Measurements from ENCODE around the gene LRP2BP. TPM values are rescaled to one million over a fixed set of nuclear protein-coding genes. Genes with fewer than 3 reads are reported as not detected.

Gene LRP2BP
- 1 to 10 TPM in 4 of 5 experiments, under 1 TPM in 1; 0.82 to 2.4 (median 1.7) TPM for total RNA-seq
- polyA plus RNA-seq = under 1 TPM; 0.58 to 0.79 TPM
- 3.9 reads per million, percentile 20 among the genes with 10 or more reads in this experiment for total RNA-seq

DNA sequence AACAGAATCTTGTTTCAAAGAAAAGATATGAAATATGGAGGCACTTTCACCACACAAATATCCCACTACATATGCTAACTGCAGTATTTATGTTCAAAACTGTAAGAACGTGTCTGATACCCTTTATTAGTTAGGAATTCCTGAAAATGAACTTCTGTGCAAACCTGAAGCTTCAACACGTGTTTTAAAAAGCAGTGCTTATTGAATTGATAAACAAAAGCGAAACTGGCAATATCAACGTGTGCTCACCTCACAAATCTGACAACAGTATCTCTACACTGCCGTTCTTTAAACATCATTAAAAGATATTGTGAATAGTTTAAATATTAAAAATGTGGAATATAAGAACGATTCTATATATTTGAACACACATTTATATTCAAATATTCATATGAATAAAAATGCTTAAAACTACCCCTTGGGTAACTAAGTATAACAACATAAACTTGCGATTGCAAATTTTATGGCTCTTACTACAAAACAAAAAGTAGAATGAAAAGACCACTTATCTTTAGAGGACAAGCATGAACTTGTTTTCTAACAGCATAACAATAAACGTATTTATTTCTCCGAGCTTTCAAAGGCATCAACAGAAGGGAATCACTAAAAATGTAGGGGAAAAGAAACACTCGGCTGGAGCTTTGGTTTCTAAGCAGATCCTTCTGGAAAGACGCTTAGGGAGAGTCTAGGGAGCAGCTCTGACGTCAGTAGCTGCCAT, at the start of gene LRP2BP:
Gene LRP2BP (minus strand): TSS at position 687 of the 718 bp plus-strand sequence. CDS start 17,738 bp downstream, outside the sequence.
- Mint-ChIP-seq H3K4me1 (peaks cover 14 to 52% (median 27%) of the 10 kb centered on the region in 7 donors), H3K36me3 (peaks cover 0 to 18% (median 0%) of the 10 kb centered on the region in 5 donors), H3K9me3 (no peaks in the 10 kb centered on the region), H3K27ac (peak within 1 kb of the TSS; percentile 90 to 100 (median 99)), H3K4me3 (peak within 1 kb of the TSS; percentile 82 to 100 (median 97)), H3K27me3 (no peaks in the 10 kb centered on the region)
- H3K36me3 ChIP-seq (ENCODE audit: control insufficient read depth in 2 of 3, insufficient read depth in 3 of 3, low read length in 3 of 3) = peaks cover 0 to 5% (median 0%) of the 10 kb centered on the region in 3 experiments
- H3K9me3 ChIP-seq (ENCODE audit: control insufficient read depth in 2 of 3, low read length in 3 of 3) = no peaks in the 10 kb centered on the region
- peak within 1 kb of the TSS; percentile 69 for H3K4me3 ChIP-seq (ENCODE audit: low read length)
- H3K27me3 ChIP-seq (ENCODE audit: control insufficient read depth in 2 of 2, insufficient read depth in 2 of 2, low read length in 2 of 2) = no peaks in the 10 kb centered on the region
- no peak for ATAC-seq
- CTCF ChIA-PET = interaction anchor here (1.0 kb wide), 1 partner anchor 202 kb away, joined by 3 read pairs; no protein-coding TSS in a partner anchor
- POLR2A ChIA-PET = interaction anchor here (0.5 to 3.4 kb wide), 15 partner anchors 9 to 1910 kb away, joined by 3 to 49 read pairs (median 5); partner anchors contain the start of genes CYP4V2, SLC25A4, SNX25 and UFSP2
- intact Hi-C loops (cut with micrococcal nuclease) = loop anchor here (1.0 to 10.0 kb wide), 12 partner anchors 191 to 1953 kb away; partner anchors contain the start of genes CDKN2AIP (in 2 of the 2), IRF2 (in 2 of the 2), ACSL1 (in 1 of the 2) and CASP3 (in 1 of the 2)
- H3K4me1 ChIP-seq (ENCODE audit: control insufficient read depth in 2 of 2, insufficient read depth in 2 of 2, low read length in 2 of 2) = peaks cover 12 to 15% of the 10 kb centered on the region in 2 donors
- H3K27ac ChIP-seq (ENCODE audit: low read depth, low read length) = peak within 1 kb of the TSS; percentile 97
- DNase-seq = peak in 5 of 9 donors; percentile 23 to 32 (median 30)

DNA sequence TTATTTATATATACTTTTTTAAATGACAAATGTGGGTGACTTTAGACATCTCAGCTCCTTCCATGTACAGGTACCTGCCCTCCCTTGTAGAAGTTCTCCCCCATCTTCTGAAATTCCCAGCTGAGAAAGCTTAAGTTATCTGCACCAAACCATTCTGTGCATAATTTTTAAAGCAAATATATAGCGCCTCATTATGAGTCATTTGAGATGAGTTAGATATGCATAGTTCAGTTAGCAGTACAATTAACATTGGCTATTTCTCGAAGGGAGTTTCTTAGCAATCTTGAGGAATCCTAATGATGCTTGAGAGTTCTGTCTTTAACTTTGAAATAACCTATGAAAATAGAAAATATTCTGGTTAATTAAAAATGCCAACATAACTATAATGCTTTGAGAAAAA, 49.5 kb upstream of the LRP2BP start:
- intact Hi-C loops (cut with micrococcal nuclease) = no loop called here
- DNase-seq (no peak), ATAC-seq (no peak)
- no peaks in the 10 kb centered on the region for H3K36me3 ChIP-seq (ENCODE audit: control insufficient read depth in 2 of 3, insufficient read depth in 3 of 3, low read length in 3 of 3)
- no peaks in the 10 kb centered on the region for H3K9me3 Mint-ChIP-seq
- H3K27ac ChIP-seq (ENCODE audit: low read depth, low read length) = no peak overlapping the region
- peaks cover 0 to 14% (median 10%) of the 10 kb centered on the region in 5 donors for H3K27me3 Mint-ChIP-seq
- no peak overlapping the region for H3K4me3 Mint-ChIP-seq
- H3K9me3 ChIP-seq (ENCODE audit: control insufficient read depth in 2 of 3, low read length in 3 of 3) = no peaks in the 10 kb centered on the region
- H3K4me1 Mint-ChIP-seq = no peaks in the 10 kb centered on the region
- no peaks in the 10 kb centered on the region for H3K27me3 ChIP-seq (ENCODE audit: control insufficient read depth in 2 of 2, insufficient read depth in 2 of 2, low read length in 2 of 2)
- ChIA-PET CTCF (no interaction called here), POLR2A (no interaction called here)
- no peak overlapping the region for H3K27ac Mint-ChIP-seq
- H3K4me3 ChIP-seq (ENCODE audit: low read length) = no peak overlapping the region
- H3K4me1 ChIP-seq (ENCODE audit: control insufficient read depth in 2 of 2, insufficient read depth in 2 of 2, low read length in 2 of 2) = no peaks in the 10 kb centered on the region
- H3K36me3 Mint-ChIP-seq = no peaks in the 10 kb centered on the region

DNA sequence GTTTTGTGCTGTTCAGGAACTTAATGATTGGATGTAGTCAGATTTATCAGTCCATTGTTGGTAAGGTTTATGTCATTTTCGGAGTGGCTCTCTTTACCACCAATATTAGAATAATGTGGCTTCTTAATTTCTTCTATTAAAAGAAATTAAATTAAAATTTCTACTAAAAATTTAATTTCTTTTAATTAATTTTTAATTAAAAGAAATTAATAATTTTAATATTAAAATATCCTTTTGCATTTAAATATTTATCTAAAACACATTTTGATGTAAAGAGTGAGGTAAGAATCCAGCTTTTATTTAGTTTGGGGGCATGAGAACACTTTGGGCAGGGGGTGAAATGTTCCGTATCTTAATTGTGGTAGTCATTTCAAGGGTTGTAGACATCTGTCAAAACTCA, 45.8 kb upstream of the LRP2BP start:
- intact Hi-C loops (cut with micrococcal nuclease) = no loop called here
- H3K27ac ChIP-seq (ENCODE audit: low read depth, low read length) = no peak overlapping the region
- Mint-ChIP-seq H3K9me3 (no peaks in the 10 kb centered on the region), H3K4me3 (no peak overlapping the region), H3K27ac (no peak overlapping the region), H3K36me3 (no peaks in the 10 kb centered on the region), H3K4me1 (no peaks in the 10 kb centered on the region), H3K27me3 (peaks cover 0 to 14% (median 4%) of the 10 kb centered on the region in 5 donors)
- ATAC-seq (no peak), DNase-seq (no peak)
- no peaks in the 10 kb centered on the region for H3K9me3 ChIP-seq (ENCODE audit: control insufficient read depth in 2 of 3, low read length in 3 of 3)
- ChIA-PET CTCF (no interaction called here), POLR2A (no interaction called here)
- no peaks in the 10 kb centered on the region for H3K36me3 ChIP-seq (ENCODE audit: control insufficient read depth in 2 of 3, insufficient read depth in 3 of 3, low read length in 3 of 3)
- H3K4me1 ChIP-seq (ENCODE audit: control insufficient read depth in 2 of 2, insufficient read depth in 2 of 2, low read length in 2 of 2) = no peaks in the 10 kb centered on the region
- no peak overlapping the region for H3K4me3 ChIP-seq (ENCODE audit: low read length)
- H3K27me3 ChIP-seq (ENCODE audit: control insufficient read depth in 2 of 2, insufficient read depth in 2 of 2, low read length in 2 of 2) = no peaks in the 10 kb centered on the region

DNA sequence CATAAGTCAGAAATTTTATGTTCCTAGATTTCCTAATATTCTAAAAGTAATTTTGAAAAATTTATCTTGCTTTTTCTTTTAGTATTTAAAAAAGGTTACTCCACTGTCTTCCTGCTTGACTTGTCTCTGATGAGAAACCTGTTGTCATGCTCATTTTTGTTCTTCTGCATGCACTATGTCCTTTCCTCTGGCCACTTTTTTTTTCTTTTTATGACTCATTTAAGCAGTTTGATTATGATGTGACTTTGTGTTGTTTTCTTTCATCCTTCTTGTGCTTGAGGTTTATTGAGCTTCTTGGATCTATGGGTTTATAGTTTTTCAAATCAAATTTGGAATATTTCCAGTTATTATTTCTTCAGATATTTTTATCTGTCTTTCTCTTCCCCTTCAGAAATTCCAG, 42.1 kb upstream of the LRP2BP start:
- no peaks in the 10 kb centered on the region for H3K36me3 ChIP-seq (ENCODE audit: control insufficient read depth in 2 of 3, insufficient read depth in 3 of 3, low read length in 3 of 3)
- H3K9me3 Mint-ChIP-seq = no peaks in the 10 kb centered on the region
- no peak overlapping the region for H3K27ac ChIP-seq (ENCODE audit: low read depth, low read length)
- H3K9me3 ChIP-seq (ENCODE audit: control insufficient read depth in 2 of 3, low read length in 3 of 3) = no peaks in the 10 kb centered on the region
- no peak overlapping the region for H3K4me3 Mint-ChIP-seq
- no peak overlapping the region for H3K27ac Mint-ChIP-seq
- no peaks in the 10 kb centered on the region for H3K27me3 ChIP-seq (ENCODE audit: control insufficient read depth in 2 of 2, insufficient read depth in 2 of 2, low read length in 2 of 2)
- H3K4me3 ChIP-seq (ENCODE audit: low read length) = no peak overlapping the region
- POLR2A ChIA-PET = interaction anchor here (0.7 kb wide), 1 partner anchor 1001 kb away, joined by 3 read pairs; no protein-coding TSS in a partner anchor
- CTCF ChIA-PET = no interaction called here
- no peaks in the 10 kb centered on the region for H3K4me1 ChIP-seq (ENCODE audit: control insufficient read depth in 2 of 2, insufficient read depth in 2 of 2, low read length in 2 of 2)
- H3K36me3 Mint-ChIP-seq = no peaks in the 10 kb centered on the region
- intact Hi-C loops (cut with micrococcal nuclease) = no loop called here
- no peaks in the 10 kb centered on the region for H3K4me1 Mint-ChIP-seq
- no peak for ATAC-seq
- peaks cover 0 to 11% (median 4%) of the 10 kb centered on the region in 5 donors for H3K27me3 Mint-ChIP-seq
- DNase-seq = no peak

DNA sequence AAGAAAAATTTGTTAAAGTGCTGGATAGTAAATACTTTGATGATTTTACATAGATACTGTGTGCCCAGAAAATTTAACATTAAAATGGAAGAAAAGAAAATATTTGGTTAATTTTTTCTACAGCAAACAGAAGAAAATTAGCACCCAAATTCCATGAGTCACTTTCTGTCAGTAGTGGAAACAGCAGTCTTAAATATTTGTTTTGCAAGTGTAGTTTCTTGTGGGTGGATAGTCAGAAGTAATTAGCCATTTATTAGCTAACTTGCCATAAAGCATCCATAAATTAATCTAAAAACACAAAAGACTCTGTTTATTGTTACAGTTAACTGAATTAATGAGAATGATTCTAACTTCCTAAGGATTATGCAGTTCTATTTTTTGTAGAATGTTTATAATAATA, 39.7 kb upstream of the LRP2BP start:
- no peak overlapping the region for H3K4me3 ChIP-seq (ENCODE audit: low read length)
- no peaks in the 10 kb centered on the region for H3K9me3 Mint-ChIP-seq
- intact Hi-C loops (cut with micrococcal nuclease) = no loop called here
- no peaks in the 10 kb centered on the region for H3K36me3 ChIP-seq (ENCODE audit: control insufficient read depth in 2 of 3, insufficient read depth in 3 of 3, low read length in 3 of 3)
- H3K9me3 ChIP-seq (ENCODE audit: control insufficient read depth in 2 of 3, low read length in 3 of 3) = no peaks in the 10 kb centered on the region
- ChIA-PET CTCF (no interaction called here), POLR2A (no interaction called here)
- H3K4me1 ChIP-seq (ENCODE audit: control insufficient read depth in 2 of 2, insufficient read depth in 2 of 2, low read length in 2 of 2) = no peaks in the 10 kb centered on the region
- no peaks in the 10 kb centered on the region for H3K27me3 ChIP-seq (ENCODE audit: control insufficient read depth in 2 of 2, insufficient read depth in 2 of 2, low read length in 2 of 2)
- peaks cover 0 to 17% (median 4%) of the 10 kb centered on the region in 5 donors for H3K27me3 Mint-ChIP-seq
- H3K4me1 Mint-ChIP-seq = no peaks in the 10 kb centered on the region
- no peak overlapping the region for H3K27ac Mint-ChIP-seq
- no peak overlapping the region for H3K4me3 Mint-ChIP-seq
- H3K36me3 Mint-ChIP-seq = no peaks in the 10 kb centered on the region
- DNase-seq (no peak), ATAC-seq (no peak)
- H3K27ac ChIP-seq (ENCODE audit: low read depth, low read length) = no peak overlapping the region

DNA sequence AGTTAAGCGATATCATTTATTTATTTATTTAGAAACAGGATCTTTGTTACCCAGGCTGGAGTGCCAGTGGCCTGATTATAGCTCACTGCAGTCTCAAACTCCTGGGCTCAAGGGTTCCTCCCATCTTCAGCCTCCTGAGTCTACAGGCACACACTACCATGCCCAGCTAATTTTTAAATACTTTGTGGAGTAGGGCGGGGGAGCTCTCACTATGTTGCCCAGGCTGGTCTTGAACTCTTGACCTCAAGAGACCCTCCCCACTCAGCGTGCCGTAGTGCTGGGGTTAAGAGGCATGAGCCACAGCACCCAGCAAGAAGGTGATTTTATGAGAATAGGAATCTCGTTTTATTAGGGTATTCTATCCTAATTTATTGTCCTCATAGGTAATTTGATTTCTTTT, 33.9 kb upstream of the LRP2BP start:
- Mint-ChIP-seq H3K4me1 (peaks cover 6 to 16% (median 9%) of the 10 kb centered on the region in 7 donors), H3K27ac (no peak overlapping the region), H3K9me3 (peaks cover 0 to 2% (median 0%) of the 10 kb centered on the region in 11 donors), H3K36me3 (peaks cover 0 to 5% (median 0%) of the 10 kb centered on the region in 5 donors), H3K4me3 (no peak overlapping the region), H3K27me3 (peaks cover 0 to 19% (median 10%) of the 10 kb centered on the region in 5 donors)
- ChIA-PET CTCF (no interaction called here), POLR2A (no interaction called here)
- ATAC-seq (no peak), DNase-seq (no peak)
- Histone ChIP-seq H3K27ac (ENCODE audit: low read depth, low read length) (no peak overlapping the region), H3K9me3 (ENCODE audit: control insufficient read depth in 2 of 3, low read length in 3 of 3) (no peaks in the 10 kb centered on the region), H3K4me3 (ENCODE audit: low read length) (no peak overlapping the region), H3K36me3 (ENCODE audit: control insufficient read depth in 2 of 3, insufficient read depth in 3 of 3, low read length in 3 of 3) (peaks cover 0 to 6% (median 0%) of the 10 kb centered on the region in 3 experiments), H3K27me3 (ENCODE audit: control insufficient read depth in 2 of 2, insufficient read depth in 2 of 2, low read length in 2 of 2) (no peaks in the 10 kb centered on the region), H3K4me1 (ENCODE audit: control insufficient read depth in 2 of 2, insufficient read depth in 2 of 2, low read length in 2 of 2) (peaks cover 8 to 10% of the 10 kb centered on the region in 2 donors)
- intact Hi-C loops (cut with micrococcal nuclease) = loop anchor here (5.0 to 10.0 kb wide), 6 partner anchors 765 to 1925 kb away; partner anchors contain the start of genes CYP4V2 (in 1 of the 2), ING2 (in 1 of the 2), RWDD4 (in 1 of the 2) and TRAPPC11 (in 1 of the 2)
